GM21381 (cell line): ENCODE results near the gene BMP7.
"Not testable (repeated sequence)": the region's sequence is repeated elsewhere in the genome, so short reads cannot be mapped to it uniquely, and the experiment has no call there.

Experiments used
- ATAC-seq: cut with Tn5 transposase; IDR thresholded peaks from one replicate; pipeline ENCODE4 v1.9.1; 2021; ENCODE audit warnings: mild to moderate bottlenecking, moderate library complexity; ENCODE audit not compliant: unreplicated experiment

BMP7 gene

DNA sequence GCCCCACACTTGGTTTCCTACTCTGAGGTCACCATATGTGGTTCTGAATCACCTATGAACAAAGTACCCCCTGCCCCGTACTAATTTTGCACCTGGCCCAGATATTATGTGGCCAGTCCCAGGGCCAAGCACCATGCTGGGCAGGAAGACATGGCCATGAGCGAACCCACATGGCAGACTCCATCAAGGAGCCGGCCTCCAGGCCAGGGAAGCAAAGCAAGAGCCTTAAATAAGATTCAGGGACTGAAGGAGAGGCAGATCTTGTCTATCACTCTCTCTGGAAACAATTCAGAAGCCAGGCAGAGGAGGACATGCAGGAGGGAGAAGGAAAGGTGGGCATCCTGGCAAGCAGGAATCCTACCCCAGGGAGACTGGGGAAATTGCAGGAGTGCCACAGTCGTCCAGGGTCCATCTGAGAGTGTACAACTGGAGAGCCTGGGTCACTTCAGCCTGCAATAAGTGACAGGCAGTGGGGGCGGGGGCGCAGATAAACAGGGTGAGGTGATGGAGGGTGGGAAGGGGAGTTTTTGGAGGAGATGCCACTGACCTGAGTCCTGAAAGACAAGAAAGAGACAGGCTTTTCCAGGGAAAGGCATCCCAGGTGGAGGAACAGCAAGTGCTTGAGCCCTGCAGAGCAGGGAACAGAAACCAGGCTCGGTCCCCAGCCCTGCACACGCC, 2.1 kb upstream of the BMP7 start:
- no peak for ATAC-seq

- no peak for ATAC-seq
Observed at GRCh38 chr20:57267158-57267821, 849 bp upstream of the BMP7 start.

DNA sequence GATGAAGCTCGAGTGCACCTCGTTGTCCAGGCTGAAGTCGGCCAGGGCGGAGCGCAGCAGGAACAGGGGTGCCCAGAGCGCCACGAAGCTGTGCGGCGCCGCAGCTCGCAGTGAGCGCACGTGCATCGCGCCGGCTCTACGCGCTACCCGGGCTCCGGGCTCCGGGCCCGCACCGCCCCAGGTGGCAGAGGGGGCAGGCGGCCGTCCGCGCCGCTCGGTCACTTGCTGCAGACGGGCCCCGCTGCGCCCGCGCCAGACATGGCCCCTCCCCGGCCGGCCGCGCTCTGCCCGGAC, 497 bp downstream of the BMP7 start:
- ATAC-seq, result no peak

GRCh38 chr20:57265336-57265996, 975 bp downstream of the BMP7 start:
- no peak for ATAC-seq

DNA sequence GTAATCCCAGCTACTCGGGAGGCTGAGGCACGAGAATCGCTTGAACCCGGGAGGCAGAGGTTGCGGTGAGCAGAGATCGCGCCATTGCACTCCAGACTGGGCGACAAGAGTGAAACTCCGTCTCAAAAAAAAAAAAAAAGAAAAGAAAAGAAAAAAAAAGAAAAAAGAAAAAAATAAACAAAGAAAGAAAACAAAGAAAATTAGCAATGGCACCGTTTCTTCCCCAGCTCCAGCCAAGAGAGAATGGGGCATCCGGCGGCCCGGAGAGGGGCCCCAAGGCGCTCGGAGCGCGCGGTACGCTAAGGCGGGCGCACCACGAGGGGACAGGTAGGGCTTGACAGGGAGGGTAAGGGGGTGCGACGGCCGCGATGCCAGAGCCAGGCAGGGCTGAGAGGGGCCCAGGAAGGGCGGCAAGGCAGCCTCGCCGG, 1.5 kb downstream of the BMP7 start:
- ATAC-seq, result not testable (repeated sequence)

DNA sequence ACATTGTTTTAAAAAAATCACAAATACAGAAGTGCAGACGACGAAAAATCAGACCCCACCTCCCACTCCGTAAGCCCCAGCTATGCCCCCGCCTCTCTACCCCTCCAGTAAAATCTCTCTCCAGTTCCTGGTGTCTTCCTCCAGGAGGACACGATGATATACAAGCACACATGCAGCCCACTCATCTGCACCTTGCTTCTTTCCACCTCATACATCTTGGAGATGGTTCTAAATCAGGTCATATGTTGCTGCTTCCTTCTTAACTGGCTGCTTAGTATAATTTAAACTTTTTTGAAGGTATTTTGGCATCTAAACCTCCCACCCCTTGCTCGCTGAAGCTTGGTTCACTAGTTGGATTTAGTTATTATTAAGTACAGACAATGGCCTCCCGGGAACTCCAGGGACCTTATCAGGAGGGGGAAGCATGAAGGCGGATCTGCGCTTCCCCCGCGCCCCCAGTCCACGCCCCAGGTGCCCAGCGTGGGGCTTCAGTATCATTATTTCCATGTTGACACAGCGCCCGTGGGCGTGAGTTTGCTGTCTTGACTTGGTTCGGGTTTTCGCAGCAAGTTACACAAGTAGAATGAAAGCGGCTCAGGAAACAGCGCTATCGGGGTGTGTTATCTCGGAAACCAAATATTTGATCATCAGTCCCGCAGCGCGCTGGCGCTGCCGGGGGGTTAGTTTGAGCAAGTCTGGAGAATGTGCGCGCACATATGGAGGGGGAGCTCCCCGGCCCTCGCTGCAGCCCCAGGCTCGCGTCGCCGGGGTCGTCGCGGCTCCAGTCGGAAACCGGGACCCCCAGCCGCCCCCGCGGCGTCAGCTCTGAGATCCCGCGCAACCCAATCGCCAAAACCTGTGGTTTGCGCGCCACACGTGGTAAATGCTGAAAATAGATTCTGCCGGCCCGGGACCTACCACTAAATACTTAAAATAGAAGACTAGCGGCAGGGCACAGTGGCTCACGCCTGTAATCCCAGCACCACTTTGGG, 2.3 kb downstream of the BMP7 start:
- no peak for ATAC-seq

- ATAC-seq, result no peak
Observed at GRCh38 chr20:57262784-57263609, 3.4 kb downstream of the BMP7 start.

DNA sequence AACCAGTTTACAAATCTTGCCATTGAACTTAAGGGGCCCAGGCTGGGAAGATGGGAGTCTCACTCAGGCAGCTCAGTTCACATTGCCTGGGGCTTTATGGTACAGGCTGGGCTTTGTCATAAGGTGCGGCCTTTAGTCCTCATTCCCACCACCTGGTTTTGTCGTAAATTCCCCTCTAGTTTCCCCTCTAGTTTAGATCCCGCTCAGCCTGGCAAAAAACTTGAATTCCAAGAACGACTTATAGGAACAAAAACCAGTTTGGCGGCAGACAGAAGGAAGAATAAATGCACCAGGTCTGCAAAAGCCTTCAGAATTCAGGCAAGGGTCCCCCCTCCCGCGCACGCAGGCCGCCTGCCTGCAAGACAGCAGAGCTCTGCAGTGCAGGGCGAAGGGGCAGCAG, 4.1 kb downstream of the BMP7 start:
- no peak for ATAC-seq

GRCh38 chr20:57261457-57262251, 4.8 kb downstream of the BMP7 start:
- no peak for ATAC-seq

GRCh38 chr20:57260934-57261333, 5.5 kb downstream of the BMP7 start:
- ATAC-seq, result no peak

DNA sequence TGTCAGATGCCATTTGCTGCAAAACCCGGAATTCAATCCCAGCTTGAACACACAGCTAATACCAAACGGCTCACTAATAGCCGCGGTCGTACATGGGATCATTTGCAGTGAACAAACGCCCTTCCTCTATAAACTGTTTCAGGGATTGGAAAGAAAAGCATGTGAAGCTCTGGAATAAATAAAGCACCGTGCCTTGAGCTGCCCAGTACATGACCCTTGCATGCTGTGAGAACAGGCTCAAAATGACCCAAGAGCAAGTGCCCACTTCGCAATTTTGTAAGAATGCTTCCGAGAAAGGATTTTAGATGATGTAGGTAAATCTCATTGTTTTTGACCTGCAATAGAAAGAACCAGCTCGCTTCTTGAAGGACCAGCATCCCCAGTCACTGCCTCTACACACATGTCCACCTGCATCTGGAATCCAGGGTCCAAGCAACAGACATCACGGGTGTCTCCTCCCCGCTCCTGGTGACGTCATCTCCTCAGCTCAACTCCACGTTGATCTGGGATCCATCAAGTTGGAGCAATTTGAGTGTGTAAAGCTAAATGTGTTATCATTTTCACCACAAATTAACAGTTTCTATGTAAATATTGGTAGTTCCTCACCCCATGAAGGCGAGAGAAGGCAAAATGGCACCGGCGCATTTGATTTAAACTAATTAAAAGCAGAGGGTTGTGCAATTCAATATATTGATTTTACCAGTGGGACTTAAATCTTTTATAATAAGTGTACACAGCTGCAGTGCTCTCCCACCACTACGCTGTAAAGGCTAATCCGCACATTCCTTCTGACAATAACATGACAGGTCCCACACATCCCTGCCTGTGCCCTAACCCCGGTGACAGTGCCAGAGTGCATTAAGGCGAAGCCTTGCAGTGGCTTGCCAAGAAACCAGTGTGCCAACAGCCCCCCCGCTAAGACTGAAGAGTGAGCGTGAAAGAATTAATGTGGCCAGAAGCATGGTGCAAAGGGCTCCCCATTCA, 6.2 kb downstream of the BMP7 start:
- no peak for ATAC-seq

DNA sequence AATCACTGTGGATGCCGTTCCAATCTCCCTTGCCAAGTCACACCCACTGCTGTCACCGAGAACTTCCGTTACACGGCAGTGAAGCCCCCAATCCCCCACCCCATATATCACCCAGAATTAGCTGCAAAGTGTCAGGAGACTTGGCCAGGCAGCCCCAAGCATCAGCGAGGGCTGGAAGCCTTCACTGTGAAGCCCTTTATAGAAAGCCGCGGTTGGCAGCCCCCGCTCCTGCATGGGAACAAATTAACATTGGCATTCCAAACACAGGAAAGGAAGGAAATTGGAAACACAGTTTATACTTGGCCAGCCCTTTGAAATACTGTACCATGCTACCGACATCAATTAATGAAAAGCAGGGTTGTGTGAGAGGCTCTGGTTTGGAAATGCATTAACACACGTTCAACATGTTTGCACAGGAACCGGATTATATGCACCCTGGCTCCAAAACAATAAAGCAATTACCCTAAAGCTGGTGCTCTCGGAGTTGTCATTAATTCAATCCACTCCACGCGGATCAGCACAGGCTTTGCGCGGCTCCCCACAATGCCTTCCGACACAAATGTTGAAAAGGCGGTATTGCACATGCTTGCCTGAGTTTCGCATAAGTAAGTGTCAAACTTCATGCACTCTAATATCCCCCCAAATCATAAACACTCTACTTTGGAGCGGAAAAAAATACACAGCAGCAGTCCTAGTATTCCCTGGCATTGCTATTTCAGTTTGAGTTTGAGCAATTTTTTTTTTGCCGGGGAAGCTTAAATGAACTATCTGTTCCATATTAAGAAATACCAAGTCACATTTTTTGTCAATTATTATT, 7.1 kb downstream of the BMP7 start:
- ATAC-seq, result no peak

GRCh38 chr20:57257701-57258453, 8.6 kb downstream of the BMP7 start:
- no peak for ATAC-seq

DNA sequence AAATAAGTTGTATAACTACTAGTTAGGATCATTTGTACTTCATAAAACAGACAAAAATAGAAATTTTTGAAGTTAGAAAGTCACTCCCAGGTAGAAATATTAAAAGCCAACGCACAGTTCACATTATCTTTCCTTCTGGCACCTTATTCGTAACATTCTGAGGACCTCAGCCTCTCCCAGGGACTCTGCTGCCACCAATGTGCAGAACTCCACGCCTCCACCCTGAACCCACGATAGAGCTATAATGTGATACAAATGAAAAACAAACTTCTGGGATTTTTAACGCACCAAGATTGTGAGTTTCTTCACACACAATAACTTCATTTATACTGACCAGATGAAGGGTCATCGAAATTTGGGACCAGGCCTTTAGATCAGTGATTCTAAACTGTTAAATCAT, 9.5 kb downstream of the BMP7 start:
- ATAC-seq, result no peak

DNA sequence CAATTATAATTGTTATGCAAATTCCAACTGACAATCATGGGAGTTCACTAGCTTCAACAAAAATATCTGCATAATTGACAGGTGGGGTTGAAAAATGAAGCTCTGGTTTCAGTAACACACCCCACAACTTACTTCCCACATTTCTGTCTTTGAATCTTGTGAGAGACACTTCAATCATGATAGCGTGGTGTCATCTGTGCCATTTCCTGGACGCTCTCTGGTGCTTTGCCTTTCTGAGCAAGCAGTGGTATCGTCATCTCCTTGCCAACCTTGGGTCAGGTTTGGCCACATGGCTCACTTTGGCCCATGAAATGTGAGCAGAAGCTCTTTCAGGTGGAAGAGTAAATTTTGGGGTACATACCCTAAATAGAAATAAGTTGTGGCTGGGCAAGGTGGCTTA, 10.2 kb downstream of the BMP7 start:
- ATAC-seq, result no peak

GRCh38 chr20:57255183-57255582, 11.3 kb downstream of the BMP7 start:
- no peak for ATAC-seq
